OCI-LY7 (cell line): Measurements from ENCODE around the gene CDCP2.

Experiments used
- EZH2phosphoT487 ChIP-seq: fragments of 200-600 bp; sonication (generic); IDR thresholded peaks from 2 replicates; pipeline ENCODE4 v1.6.1; 2018; ENCODE audit warnings: low read depth, borderline replicate concordance, mild to moderate bottlenecking, mixed run types, antibody characterized with exemption, low read length, moderate library complexity, mixed read lengths
- TF ChIP-seq, protein P1 (sequence below): fragments of 200-600 bp; sonication (generic); conservative IDR thresholded peaks from 2 replicates; pipeline ENCODE4 v1.5.1; 2014; ENCODE audit warnings: mild to moderate bottlenecking, antibody characterized with exemption, low read length, moderate library complexity, mixed read lengths

DNA sequence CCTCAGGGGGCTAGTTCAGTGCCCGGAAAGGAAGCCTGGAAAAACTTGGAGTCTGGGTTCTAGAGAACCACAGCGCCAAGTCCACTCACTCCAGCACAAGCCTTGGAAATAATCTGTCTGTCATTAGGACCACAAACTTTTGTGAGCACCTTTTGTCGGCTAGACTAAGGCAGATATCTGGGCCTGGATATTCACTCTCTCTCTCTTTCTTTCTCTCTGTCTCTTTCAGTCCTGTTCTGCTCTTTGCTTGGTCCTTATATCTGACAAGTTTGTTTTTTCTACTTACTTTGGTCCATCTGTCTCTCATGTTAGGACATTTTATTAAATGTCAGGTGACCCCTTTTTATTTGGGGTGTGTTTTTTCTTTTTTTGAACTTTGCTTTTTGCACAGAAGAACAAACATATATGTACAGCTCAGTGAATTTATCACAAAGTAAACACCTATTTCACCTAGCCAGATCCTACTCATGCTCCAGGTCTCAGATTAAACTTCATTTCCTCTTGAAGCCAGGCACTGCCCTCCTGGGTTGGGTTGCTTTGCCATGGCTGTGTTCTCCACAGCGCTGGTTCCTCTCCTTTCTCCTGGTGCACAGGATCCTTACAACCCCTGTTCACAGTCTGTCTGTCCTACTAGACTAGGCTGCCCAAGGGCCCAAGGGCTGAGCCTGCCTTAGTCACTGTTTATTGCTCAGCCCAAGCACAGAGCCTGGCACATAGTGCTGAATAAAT is 58.6 kb downstream of the CDCP2 start:
- TF ChIP-seq, protein P1, sequence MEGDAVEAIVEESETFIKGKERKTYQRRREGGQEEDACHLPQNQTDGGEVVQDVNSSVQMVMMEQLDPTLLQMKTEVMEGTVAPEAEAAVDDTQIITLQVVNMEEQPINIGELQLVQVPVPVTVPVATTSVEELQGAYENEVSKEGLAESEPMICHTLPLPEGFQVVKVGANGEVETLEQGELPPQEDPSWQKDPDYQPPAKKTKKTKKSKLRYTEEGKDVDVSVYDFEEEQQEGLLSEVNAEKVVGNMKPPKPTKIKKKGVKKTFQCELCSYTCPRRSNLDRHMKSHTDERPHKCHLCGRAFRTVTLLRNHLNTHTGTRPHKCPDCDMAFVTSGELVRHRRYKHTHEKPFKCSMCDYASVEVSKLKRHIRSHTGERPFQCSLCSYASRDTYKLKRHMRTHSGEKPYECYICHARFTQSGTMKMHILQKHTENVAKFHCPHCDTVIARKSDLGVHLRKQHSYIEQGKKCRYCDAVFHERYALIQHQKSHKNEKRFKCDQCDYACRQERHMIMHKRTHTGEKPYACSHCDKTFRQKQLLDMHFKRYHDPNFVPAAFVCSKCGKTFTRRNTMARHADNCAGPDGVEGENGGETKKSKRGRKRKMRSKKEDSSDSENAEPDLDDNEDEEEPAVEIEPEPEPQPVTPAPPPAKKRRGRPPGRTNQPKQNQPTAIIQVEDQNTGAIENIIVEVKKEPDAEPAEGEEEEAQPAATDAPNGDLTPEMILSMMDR = no peak
- no peak for TF ChIP-seq EZH2phosphoT487
